Vagina (tissue), 2 donors: ENCODE measurements around the gene HOXC11. TPM values are rescaled to one million over a fixed set of nuclear protein-coding genes. Genes with fewer than 3 reads are reported as not detected.

ENCODE experiments used
- DNase-seq, 2 donors: peaks; one replicate each; pipeline ENCODE4 v3.0.0-alpha.2; 2017; ENCODE audit errors: extremely low spot score in 2 of 2
- H3K27ac ChIP-seq: fragments of 200-600 bp; sonication (generic); one replicate; pipeline ENCODE4 v1.5.1; 2019
- H3K27me3 ChIP-seq: fragments of 200-600 bp; sonication (generic); one replicate; pipeline ENCODE4 v1.5.1; 2019
- H3K36me3 ChIP-seq, 2 donors: fragments of 200-600 bp; sonication (generic); one replicate each; pipeline ENCODE4 v1.5.1; 2017 to 2019
- H3K4me1 ChIP-seq: fragments of 200-600 bp; sonication (generic); one replicate; pipeline ENCODE4 v1.5.1; 2019
- H3K4me3 ChIP-seq, 2 donors: fragments of 200-600 bp; sonication (generic); 1 replicate in 1 of 2; 2 replicates in 1 of 2; pipeline ENCODE4 v1.5.1; 2016 to 2019
- H3K9me3 ChIP-seq: fragments of 200-600 bp; sonication (generic); one replicate; pipeline ENCODE4 v1.5.1; 2019
- CTCF ChIP-seq, 3 experiments: fragments of 450-650 bp in 2 of 3; fragments of 200-600 bp in 1 of 3; sonication (generic) in 1 of 3; IDR thresholded peaks; one replicate each; pipeline ENCODE4 v1.5.1; 2017 to 2019; ENCODE audit warnings: antibody characterized with exemption in 3 of 3, mild to moderate bottlenecking in 2 of 3, moderate library complexity in 2 of 3
- POLR2A ChIP-seq, 2 donors: fragments of 450-650 bp; IDR thresholded peaks; one replicate each; pipeline ENCODE4 v1.6.1; 2017; ENCODE audit warnings: antibody characterized with exemption in 2 of 2, mild to moderate bottlenecking in 2 of 2, moderate library complexity in 2 of 2
- POLR2AphosphoS5 ChIP-seq, 2 donors: sonication (generic); formaldehyde crosslinking; IDR thresholded peaks; one replicate each; pipeline ENCODE4 v1.9.0; 2017; ENCODE audit warnings: antibody characterized with exemption in 2 of 2, mild to moderate bottlenecking in 2 of 2, low read depth in 1 of 2; ENCODE audit not compliant: insufficient read depth in 1 of 2
- intact Hi-C: fragments of 100-400 bp; cut with DNase I; formaldehyde crosslinking; loops from one replicate; pipeline ENCODE4 v1.15.1; 2023
- total RNA-seq: library from RNA; depleted of rRNA; stranded (reverse); fragments of >200 nt; gene quantifications from one replicate; pipeline ENCODE4 v1.2.3, GENCODE V29; 2016

Gene HOXC11
- total RNA-seq, 1 donor from 2014 or later: not detected

GRCh38 chr12:53976172-53976822, 3.4 kb downstream of the HOXC11 start:
- Histone ChIP-seq H3K9me3 (no peaks in the 10 kb centered on the region), H3K4me3 (no peak overlapping the region), H3K27ac (no peak overlapping the region), H3K27me3 (peaks cover 21% of the 10 kb centered on the region), H3K36me3 (no peaks in the 10 kb centered on the region), H3K4me1 (peaks cover 20% of the 10 kb centered on the region)
- intact Hi-C loops: no loop called here
- no peak for TF ChIP-seq CTCF (IDR thresholded peaks at IDR 0.05)
- TF ChIP-seq POLR2A (IDR thresholded peaks at IDR 0.05): no peak
- no peak for DNase-seq

- H3K4me3 ChIP-seq: no peak overlapping the region
- intact Hi-C loops: no loop called here
- TF ChIP-seq CTCF (IDR thresholded peaks at IDR 0.05) (no peak), POLR2A (IDR thresholded peaks at IDR 0.05) (no peak)
- H3K27ac ChIP-seq: no peak overlapping the region
- no peaks in the 10 kb centered on the region for H3K9me3 ChIP-seq
- H3K4me1 ChIP-seq: peaks cover 20% of the 10 kb centered on the region
- DNase-seq: no peak
- H3K27me3 ChIP-seq: peaks cover 21% of the 10 kb centered on the region
- H3K36me3 ChIP-seq: no peaks in the 10 kb centered on the region
Observed at GRCh38 chr12:53976823-53977595, 4.1 kb downstream of the HOXC11 start.

GRCh38 chr12:53977596-53978445, 4.9 kb downstream of the HOXC11 start:
- no peaks in the 10 kb centered on the region for H3K36me3 ChIP-seq
- H3K27ac ChIP-seq: no peak overlapping the region
- peaks cover 20% of the 10 kb centered on the region for H3K4me1 ChIP-seq
- H3K9me3 ChIP-seq: no peaks in the 10 kb centered on the region
- intact Hi-C loops: no loop called here
- TF ChIP-seq CTCF (IDR thresholded peaks at IDR 0.05) (no peak), POLR2A (IDR thresholded peaks at IDR 0.05) (no peak), POLR2AphosphoS5 (IDR thresholded peaks at IDR 0.05; ENCODE audit: insufficient read depth in 1 of 2, low read depth in 1 of 2) (no peak)
- no peak for DNase-seq
- H3K27me3 ChIP-seq: peaks cover 21% of the 10 kb centered on the region
- no peak overlapping the region for H3K4me3 ChIP-seq

GRCh38 chr12:53978477-53979356, 5.8 kb downstream of the HOXC11 start:
- Histone ChIP-seq H3K9me3 (no peaks in the 10 kb centered on the region), H3K36me3 (no peaks in the 10 kb centered on the region), H3K4me1 (peaks cover 16% of the 10 kb centered on the region), H3K4me3 (no peak overlapping the region), H3K27me3 (peaks cover 21% of the 10 kb centered on the region), H3K27ac (no peak overlapping the region)
- TF ChIP-seq POLR2AphosphoS5 (IDR thresholded peaks at IDR 0.05; ENCODE audit: insufficient read depth in 1 of 2, low read depth in 1 of 2) (no peak), POLR2A (IDR thresholded peaks at IDR 0.05) (no peak), CTCF (IDR thresholded peaks at IDR 0.05) (no peak)
- intact Hi-C loops: no loop called here
- no peak for DNase-seq
